CD4-positive, alpha-beta T cell treated with Interleukin-1 beta for 1 hour (primary cell): ENCODE data around the gene ACAN.

Experiments
- DNase-seq, 2 donors: peaks; one replicate each; pipeline ENCODE4 v3.0.0-alpha.2; 2020 to 2022

ACAN gene

GRCh38 chr15:88802250-88802990 lies 816 bp upstream of the ACAN start:
- DNase-seq: no peak

- no peak for DNase-seq
Measured at GRCh38 chr15:88802991-88803240, 320 bp upstream of the ACAN start.

- DNase-seq: no peak
Measured at GRCh38 chr15:88803920-88804247, 648 bp downstream of the ACAN start.

- no peak for DNase-seq
Measured at GRCh38 chr15:88804257-88804656, 1.0 kb downstream of the ACAN start.

- DNase-seq: no peak
Measured at GRCh38 chr15:88805031-88805780, 2.0 kb downstream of the ACAN start.

GRCh38 chr15:88810446-88810845 lies 7.2 kb downstream of the ACAN start:
- DNase-seq: no peak

GRCh38 chr15:88812133-88812532 lies 8.9 kb downstream of the ACAN start:
- DNase-seq: no peak

- DNase-seq: no peak
Measured at GRCh38 chr15:88813960-88814359, 10.7 kb downstream of the ACAN start.

- DNase-seq: no peak
Measured at GRCh38 chr15:88814393-88814792, 11.2 kb downstream of the ACAN start.

- DNase-seq: no peak
Measured at GRCh38 chr15:88818920-88819319, 15.7 kb downstream of the ACAN start.

- DNase-seq: no peak
Measured at GRCh38 chr15:88821993-88822392, 18.8 kb downstream of the ACAN start.

- DNase-seq: no peak
Measured at GRCh38 chr15:88828791-88829190, 25.6 kb downstream of the ACAN start.

- no peak for DNase-seq
Measured at GRCh38 chr15:88830016-88830415, 26.8 kb downstream of the ACAN start.

- no peak for DNase-seq
Measured at GRCh38 chr15:88832820-88833730, 29.8 kb downstream of the ACAN start.

GRCh38 chr15:88833731-88834100 lies 30.5 kb downstream of the ACAN start:
- no peak for DNase-seq

- peak; percentile 11 to 19 for DNase-seq
Measured at GRCh38 chr15:88834211-88834812, 31.1 kb downstream of the ACAN start.

GRCh38 chr15:88835119-88835518 lies 31.9 kb downstream of the ACAN start:
- DNase-seq: no peak

GRCh38 chr15:88835646-88836045 lies 32.4 kb downstream of the ACAN start:
- no peak for DNase-seq

- no peak for DNase-seq
Measured at GRCh38 chr15:88838667-88839066, 35.4 kb downstream of the ACAN start.

- no peak for DNase-seq
Measured at GRCh38 chr15:88839146-88839545, 35.9 kb downstream of the ACAN start.

- DNase-seq: no peak
Measured at GRCh38 chr15:88839961-88840360, 36.7 kb downstream of the ACAN start.

GRCh38 chr15:88841236-88841635 lies 38.0 kb downstream of the ACAN start:
- DNase-seq: no peak

- no peak for DNase-seq
Measured at GRCh38 chr15:88842156-88842555, 38.9 kb downstream of the ACAN start.

GRCh38 chr15:88843334-88843733 lies 40.1 kb downstream of the ACAN start:
- no peak for DNase-seq
